TTC549 (cell line): ENCODE data around the gene DHX58.

Experiments
- FAIRE-seq: peaks from 2 replicates; lab custom pipeline; 2012; peaks lifted over from hg19 to GRCh38; lab: Jason Lieb, UNC

Gene DHX58

DNA sequence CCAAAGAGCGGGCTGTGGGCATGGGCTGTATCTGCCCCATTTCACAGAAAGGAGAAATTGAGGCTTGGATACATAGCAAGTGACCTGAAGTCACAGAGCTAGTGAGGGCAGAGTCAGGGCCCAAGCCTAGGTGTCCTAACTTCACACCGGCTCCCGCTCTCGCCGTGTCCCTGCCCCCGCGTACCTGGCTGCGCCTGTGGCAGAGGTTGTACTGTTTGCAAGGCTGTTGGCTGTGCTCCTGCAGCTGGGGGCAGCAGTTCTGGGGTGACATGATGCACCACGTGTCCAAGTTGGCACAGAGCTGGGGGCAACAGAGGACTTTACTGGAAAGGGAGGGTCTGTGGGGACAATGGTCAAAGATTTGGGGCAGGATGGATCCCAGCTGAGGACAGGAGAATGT is 3.4 kb downstream of the DHX58 start:
- FAIRE-seq, result no peak

DNA sequence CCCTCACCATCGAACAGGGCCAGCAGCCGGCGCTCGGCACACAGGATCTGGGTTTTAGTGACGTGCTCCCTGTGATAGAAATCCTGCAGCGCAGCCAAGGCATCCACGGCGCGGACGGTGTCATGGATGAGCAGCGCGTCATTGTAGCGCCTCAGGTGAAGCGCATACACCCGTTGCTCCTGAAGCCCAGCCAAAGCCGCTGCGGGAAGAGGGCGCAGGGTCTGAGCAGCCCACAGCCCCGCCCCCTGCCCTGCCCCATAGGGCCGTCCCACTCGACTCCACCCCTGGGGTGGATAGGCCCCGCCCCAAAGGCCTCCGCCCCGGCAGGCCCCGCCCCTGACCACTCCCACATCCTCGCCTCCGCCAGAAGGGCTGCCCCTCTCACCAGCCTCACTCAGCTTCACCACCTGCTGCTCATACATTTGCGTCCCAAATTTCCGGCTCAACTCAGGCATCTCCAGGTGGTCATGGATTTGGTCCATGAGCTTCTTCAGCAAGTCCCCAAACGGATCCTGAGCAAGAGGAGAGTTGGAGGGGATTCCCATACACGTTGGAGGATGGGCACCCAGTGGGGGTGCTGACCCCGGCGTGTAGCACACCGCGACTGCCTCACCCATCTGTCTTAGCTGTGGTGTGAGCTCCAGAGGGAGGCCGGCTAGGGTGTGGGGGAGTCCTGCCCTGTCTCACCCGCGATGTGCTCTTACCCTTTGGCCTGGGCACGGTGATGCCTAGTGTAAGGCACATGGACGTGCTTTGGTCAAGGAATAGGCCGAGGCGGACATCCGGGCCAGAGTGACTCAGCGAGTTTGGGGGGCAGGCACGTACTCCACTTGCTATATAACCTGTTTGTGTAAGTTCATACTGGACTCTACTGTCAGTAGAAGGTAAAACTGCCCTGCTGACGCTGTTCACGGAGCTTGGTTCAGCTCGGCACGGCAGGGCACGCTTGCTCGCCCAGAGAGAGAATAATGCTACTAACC is 4.6 kb downstream of the DHX58 start:
- no peak for FAIRE-seq

DNA sequence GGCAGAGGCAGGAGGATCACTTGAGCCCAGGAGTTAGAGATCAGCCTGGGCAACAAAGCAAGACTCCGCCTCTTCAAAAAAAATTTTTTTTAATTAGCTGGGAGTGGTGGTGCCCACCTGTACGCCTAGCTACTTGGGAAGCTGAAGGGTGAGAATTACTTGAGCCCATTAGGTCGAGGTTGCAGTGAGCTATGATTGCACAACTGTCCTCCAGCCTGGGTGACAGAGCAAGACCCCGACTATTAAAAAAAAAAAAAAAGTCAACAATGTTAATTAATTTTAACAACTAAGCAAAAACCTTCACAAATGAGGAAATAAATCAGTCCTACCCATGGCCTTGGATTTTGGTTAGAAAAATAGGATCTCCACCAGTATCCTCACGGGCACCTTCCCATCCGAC is 5.4 kb downstream of the DHX58 start:
- no peak for FAIRE-seq

DNA sequence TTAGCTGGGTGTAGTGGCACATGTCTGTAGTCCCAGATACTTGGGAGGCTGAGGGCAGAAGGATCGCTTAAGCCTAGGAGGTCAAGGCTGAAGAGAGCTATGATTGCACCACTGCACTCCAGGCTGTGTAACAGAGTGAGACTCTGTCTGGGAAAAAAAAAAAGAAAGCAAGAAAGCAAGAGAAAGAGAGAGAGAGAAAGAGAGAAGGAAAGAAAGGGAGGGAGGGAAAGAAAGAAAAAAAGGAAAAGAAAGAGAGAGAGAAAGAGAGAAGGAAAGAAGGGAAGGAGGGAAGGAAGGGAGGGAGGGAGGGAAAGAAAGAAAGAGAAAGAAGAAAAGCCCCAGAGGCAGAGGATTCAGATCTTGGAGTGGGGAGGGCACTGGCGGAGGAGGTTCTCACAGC is 6.5 kb downstream of the DHX58 start:
- no peak for FAIRE-seq

DNA sequence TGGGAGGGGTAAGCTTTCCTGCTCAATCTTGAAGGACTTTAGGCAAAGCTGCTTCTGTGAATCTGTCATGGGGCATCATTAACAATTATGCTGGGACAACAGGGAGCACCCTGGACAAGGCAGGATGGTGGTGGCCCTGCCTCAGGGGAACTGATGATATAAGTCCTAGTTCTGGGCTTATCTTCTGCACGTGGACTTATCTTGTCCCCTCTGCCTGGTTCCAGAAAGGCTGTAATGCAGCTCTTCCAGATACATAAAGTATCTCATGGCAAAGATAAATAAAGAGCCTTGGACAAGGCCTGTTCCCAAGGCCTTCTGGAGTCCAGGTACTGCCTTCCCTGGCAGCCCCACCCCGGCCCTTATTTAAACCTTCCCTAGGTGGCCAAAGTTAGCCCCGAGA is 8.2 kb downstream of the DHX58 start:
- no peak for FAIRE-seq

DNA sequence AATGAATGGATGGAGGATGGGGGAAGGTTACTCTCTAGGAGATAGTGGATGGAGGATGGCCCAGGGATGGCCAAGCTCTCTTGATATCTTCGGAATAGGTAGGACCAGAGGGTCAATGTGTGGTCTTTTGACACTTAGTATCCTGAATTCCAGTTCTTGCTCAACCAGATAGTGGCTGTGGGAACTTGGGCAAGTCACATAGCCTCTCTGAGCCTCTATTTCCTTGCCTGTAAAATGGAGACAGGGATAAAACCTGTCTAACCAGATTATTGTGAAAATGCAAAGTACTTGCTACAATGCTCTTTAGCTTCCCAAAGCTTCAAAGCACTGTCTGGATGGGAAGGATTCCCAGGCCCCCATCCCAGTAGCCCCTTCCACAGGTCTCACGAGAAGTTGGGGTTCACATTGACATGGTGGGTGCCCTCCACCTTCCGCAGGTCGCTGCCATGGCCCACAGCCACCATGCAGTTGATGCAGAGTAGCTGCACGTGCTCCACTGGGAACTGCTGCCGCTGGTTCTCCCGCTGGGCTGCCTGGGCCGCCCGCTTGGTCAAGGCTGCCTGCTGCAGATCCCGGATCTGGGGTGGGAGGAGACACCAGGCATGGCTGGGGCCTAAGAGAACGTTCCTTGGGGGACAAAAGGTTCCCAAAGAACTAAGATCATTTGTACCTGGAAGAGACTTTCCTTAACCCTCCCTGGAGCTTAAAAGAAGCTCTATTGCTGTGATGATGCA is 9.1 kb downstream of the DHX58 start:
- FAIRE-seq, result no peak

DNA sequence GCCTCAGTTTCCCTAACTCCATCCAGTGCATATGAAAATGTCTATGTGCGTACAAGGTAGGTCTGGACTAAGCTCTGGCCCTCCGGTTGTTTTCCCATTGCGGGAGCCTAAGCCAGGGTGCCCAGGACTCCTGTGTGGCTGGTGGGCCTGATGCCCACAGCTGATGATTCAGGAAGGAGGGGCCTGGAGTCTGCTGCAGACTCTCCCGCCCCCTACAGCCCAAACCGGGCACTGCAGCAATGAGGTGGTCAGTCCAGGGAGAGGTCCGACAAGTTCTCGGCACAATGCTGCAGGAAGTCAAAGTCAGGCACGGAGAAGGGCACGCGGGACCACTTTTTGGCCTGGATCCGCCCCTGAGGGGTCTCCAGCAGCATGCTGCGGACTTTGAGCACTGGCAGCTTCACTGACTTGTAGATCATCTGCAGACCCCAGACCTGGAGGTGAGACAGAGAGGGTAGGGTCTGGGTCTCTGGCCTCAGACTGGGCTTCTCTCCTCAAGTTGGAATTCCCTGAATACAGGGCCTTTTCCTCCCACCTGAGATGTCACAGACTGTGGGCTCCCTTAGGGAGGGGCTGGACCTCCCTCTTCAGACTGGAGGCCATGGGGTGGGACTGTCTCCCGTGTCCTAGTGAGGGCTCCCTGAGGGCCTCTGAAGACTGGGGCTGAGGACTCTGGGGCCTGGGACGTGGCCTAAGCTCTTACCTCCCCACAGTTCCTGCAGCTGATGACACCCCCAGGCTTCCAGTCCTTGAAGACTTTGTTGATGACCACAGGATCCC is 10.8 kb downstream of the DHX58 start:
- FAIRE-seq, result no peak

DNA sequence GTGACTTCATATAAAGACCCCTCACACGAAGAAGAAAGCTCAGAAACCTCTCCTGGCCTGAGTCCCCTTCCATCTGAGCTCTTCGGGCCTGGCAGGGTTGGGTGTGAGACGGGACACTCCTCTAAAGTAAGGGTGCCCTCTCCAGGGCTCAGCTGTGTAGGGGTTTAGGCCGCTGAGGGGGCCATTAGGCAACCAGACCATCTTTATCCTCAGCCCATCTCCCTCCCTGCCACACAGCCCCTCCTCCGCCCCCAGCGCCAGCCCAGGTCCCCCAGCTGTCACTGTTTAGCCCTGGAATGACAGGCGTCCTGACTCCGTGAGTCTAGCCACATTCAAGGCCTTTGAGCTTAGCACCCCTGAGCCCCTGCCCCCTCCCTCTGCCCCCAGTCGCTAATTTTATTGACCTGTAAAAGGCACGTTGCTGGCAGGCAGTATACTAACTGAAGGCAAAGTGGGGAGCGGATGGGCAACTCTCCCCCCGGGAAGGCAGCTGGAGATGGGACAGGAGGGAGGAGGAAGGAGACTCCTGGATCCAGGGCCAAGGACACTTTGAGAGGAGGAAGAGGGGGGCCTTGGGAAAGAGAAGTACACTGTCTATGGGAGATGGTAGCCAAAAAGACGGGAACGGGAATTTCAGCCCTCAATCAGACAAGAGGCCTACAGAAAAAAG is 13.6 kb downstream of the DHX58 start:
- no peak for FAIRE-seq

DNA sequence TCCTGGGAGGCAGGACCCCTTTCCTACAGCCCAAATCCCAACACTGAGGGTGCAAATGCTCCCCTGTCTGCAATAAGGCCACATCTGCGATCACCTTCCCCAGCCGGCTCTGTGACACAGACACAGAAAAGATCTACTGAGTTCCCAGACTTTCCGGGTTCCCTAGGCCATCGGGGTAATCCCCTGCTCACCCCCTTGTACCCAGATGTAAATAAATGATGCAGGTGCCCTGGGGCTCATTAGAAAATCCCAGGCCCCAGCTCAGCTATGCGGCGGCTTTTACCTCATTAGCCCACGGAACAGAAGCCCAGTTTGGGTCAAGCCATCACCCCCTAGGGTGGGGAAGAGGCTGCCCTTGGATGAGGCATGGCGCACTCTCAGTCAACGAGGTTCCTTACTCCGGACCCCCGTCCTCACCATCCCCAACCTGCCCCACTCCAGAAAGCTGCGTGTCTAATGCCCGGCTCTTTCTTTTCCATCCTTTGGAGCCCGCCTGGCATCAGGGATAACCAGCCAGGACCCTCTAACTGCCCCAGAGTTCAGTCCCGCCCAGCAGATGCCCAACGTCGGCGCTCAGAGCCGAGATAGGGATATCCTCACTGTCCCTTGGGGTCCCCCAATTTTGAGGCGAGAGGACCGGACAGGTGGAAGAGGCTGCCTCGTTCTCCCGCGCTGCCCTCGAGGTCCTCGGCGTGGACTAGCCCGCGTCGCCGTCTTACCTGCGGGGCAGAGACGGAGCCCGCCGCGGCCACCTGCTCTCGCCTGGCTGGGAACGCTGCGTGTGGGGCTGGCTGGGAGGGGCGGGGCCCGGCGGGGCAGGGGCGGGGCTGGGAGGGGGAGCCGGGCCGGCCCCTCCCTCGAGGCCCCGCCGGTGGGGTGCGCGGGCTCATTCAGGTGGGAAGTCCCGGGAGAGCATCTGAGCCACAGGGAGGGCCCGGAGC is 14.6 kb downstream of the DHX58 start, which contains the start of gene ZNF385C:
Gene ZNF385C, minus strand, starts transcription at position 783 of the 941 bp plus-strand sequence. CDS start 35,417 bp downstream, outside the sequence.
- no peak for FAIRE-seq

DNA sequence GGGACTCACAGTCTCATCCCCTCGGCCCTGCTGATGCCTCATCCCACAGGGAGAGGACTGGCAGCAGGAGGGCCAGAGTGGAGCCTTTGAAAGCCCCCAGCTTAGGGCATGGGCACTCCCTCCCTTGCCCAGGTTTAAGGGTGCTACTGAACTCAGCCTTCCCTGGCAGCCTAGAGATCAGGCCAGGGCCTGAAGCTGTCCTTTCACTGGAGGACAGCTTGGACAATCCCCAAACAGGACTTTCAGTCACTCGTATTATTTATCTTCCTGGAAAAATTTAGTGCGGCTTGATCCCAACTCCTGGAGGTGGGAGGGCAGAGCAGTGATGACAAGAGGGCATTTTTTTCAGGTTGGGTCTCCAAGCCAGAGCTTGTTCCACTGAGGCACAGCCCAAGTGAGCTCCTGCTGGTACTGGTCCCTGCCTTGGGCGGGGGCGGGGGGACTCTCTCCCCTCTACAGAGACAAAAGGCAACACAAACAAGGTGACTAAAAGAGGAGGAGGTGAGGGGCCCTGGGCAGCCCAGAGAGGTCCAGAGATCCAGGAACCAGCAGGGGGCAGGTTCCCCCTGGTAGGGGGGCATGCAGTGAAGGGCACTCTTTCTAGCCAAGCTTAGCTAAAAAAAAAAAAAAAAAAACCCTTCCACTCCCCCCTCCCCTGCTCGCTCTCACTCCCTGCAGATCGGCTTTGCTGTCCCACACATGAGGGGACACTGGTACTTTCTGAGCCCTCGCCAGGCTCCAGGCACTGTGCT is 16.0 kb downstream of the DHX58 start:
- FAIRE-seq, result no peak

DNA sequence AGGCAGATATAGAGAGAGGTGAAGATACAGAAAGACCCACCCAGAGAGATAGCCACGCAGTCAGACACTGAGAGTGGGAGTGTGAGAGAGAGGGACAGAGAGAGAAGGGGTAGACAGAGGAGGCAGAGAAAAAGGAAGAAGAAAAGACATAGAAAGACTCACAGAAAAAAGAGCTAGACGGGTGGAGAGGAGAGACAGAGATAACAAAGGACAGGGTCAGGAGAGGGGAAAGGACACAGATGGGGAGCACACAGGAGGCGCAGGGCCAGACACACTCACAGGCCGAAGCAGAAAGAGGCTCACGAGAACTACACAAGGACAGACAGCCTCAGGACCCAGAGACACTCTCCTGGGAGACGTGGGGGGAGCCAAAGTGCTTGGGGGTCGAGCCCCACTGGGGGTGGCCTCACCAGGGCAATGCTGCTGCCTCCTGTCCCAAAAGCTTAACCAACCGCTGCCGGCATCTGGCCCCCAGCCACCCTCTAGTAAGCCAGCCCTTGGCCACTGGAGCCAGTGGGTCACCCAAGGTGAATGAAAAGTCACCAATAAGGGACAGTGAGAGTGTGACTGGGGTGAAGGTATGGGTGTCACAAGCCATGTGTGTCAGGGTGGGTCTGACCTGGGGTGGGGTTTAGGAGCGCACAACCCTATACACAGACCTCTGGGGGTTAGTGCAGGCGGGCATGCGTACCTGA is 18.0 kb downstream of the DHX58 start:
- FAIRE-seq, result no peak

DNA sequence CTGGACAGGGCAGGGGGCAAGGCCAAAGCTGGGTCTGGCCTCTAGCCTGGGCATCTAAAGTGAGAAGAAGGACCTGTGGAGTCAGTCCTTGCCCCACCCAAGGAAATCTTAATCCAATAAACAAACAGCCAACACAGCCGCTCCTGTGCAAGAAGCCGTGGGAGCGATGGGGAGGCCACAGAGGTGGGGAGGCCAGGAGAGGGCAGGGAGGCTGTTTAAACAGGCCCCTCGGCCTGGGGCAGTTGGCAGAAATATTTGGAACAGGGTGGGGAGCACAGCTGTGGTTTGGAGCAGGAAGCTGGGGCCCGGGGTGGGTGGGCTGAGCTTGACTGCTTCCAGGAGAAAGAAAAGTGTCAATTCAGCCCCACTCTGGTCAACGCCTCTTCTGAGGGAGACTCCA is 19.6 kb downstream of the DHX58 start:
- FAIRE-seq, result no peak

DNA sequence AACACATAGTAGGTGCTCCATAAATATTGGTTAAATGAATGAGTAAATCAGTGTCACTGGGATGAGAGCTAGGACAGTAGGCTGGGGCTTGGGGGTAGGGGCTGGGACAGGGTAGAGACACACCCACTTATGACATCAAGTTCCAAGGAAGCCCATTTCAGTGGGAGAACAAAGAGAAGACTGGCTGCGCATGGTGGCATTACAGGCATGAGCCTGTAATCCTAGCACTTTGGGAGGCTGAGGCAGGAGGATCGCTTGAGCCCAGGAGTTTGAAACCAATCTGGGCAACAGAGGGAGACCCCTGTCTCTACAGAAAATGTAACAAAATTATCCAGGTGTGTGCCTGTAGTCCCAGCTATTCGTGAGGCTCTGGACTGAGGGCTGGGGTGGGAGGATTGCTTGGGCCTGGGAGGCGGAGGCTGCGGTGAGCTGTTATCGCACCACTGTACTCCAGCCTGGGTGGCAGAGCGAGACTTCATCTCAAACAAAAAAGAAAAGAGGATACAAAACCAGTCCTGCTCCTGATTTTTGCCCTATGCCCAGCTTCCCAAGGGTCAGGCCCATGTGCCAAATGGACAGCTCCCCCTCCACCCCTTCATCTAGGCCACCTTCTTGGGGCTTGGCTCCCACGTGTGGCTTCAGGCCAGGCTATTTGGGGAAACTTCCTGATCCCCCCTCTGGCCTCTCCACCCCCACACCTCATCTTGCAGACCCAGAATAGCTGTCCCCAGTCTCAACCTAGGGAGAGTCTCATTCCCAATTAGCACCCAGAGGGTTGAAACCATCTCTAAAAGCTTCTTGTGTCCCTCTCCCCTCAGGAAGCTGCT is 21.3 kb downstream of the DHX58 start:
- FAIRE-seq, result no peak

DNA sequence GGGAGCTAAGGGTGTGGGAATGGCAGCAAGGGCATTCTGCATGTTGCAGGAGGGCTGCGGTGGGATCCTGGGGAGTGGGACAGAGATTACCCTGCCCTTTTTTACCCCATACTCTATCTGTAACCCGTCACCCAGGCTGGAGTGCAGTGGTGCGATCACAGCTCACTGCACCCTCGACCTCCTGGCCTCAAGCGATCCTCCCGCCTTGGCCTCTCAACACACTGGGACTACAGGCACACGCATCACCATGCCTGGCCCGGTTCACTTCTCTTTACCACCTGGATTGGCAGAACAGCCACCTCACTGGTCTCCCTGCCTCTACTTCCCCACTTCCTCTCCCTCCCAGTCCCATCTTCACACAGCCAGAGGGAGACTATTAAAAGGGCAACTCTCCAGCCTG is 23.8 kb downstream of the DHX58 start:
- no peak for FAIRE-seq

DNA sequence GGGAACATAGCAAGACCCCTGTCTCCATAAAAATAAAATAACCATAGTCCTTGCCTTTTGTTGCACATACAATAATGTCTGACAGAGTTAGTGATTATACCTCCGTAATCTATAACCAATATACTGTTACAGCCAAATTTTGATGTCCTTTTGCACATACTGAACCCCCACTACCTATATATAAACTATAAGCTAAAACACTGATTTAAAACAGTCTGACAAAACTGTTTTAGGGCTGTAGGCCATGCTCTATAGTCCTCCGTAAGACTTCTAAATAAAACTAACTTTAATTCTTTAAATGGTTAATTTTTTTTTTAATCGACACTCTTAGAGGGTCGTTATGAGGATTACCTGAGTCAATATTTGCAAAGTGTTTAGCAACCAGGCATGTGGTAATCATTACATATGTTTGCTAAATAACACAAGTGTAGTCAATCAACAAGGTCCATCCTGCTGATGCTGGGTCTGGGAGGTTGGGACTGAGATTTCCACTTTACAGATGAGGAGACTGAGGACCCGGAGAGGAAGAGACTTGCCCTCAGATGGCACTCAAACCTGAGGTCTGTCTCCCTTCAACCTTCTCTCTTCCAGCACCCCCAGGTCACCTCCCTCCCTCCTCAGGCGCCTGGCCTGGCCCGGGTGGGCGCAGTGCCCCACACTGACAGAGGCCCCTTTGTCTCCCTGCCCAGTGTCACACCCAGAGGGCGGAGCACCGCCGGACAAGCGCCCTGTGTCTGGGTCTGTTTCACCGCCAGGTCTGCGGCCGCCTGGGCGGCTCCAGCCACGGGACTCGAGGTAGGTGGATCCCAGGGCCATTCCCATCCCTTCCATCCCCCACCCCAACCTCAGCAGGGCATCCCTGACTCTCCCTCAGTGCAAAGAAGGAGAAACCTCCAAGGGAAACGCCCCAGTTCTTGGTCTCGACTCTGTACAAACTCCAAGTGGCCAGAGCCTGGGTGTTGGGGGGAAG is 24.5 kb downstream of the DHX58 start:
- FAIRE-seq, result no peak

DNA sequence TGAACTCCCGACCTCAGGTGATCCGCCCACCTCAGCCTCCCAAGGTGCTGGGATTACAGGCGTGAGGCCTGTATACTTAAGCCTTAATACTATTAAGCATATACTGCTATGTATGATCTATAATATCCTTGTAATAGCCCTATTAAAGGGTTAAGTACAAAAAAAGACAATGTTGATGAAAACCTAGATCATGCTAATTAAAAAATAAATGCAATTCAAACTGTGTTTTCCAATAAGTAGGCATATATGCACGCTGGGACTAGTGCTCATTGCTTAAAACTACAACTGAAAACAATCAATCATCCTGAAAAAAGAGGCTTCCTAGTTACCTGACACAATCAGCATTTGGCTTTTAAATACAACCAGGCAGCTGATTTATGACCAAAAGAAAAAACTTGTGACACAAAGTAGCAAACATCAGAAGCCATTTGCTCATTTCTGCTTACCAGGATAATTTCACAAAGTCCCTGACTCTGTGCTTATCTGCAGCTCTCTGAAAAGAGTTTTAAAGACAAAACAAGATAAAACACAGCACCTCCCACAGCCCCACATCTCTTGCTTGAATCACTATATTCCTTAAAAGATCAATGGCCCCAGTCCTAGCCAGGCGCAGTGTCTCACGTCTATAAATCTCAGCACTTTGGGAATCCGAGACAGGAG is 25.3 kb downstream of the DHX58 start:
- no peak for FAIRE-seq
